Loucy (cell line): Measurements from ENCODE around the gene PLD5.

Source experiments
- H2AFZ ChIP-seq: fragments of 200-600 bp; sonication (generic); 2 replicates; pipeline ENCODE4 v1.6.0; 2016; ENCODE audit warnings: antibody characterized with exemption, mild to moderate bottlenecking, low read length, moderate library complexity
- H3F3A ChIP-seq: fragments of 200-600 bp; 2 replicates; pipeline ENCODE4 v1.6.0; 2016; ENCODE audit warnings: antibody characterized with exemption, low read depth, mild to moderate bottlenecking
- H3K27me3 ChIP-seq: fragments of 200-600 bp; sonication (generic); 2 replicates; pipeline ENCODE4 v1.6.1; 2014; ENCODE audit warnings: low read length, mild to moderate bottlenecking; ENCODE audit not compliant: insufficient read depth, poor library complexity, severe bottlenecking
- H3K36me3 ChIP-seq: fragments of 200-600 bp; sonication (generic); 2 replicates; pipeline ENCODE4 v1.6.1; 2016; ENCODE audit warnings: low read length; ENCODE audit not compliant: insufficient read depth
- H3K4me1 ChIP-seq: fragments of 200-600 bp; sonication (generic); 2 replicates; pipeline ENCODE4 v1.5.1; 2014; ENCODE audit warnings: low read length, mild to moderate bottlenecking; ENCODE audit not compliant: insufficient read depth, poor library complexity, severe bottlenecking
- H3K4me2 ChIP-seq: fragments of 200-600 bp; sonication (generic); 2 replicates; pipeline ENCODE4 v1.6.0; 2014; ENCODE audit warnings: antibody characterized with exemption, low read length, low read depth, mild to moderate bottlenecking; ENCODE audit not compliant: poor library complexity, severe bottlenecking
- H3K4me3 ChIP-seq: fragments of 200-600 bp; sonication (generic); 2 replicates; pipeline ENCODE4 v1.5.1; 2014; ENCODE audit warnings: low read length, mild to moderate bottlenecking, mixed read lengths; ENCODE audit not compliant: poor library complexity, severe bottlenecking
- H3K79me2 ChIP-seq: fragments of 200-600 bp; sonication (generic); 2 replicates; pipeline ENCODE4 v1.6.1; 2014; ENCODE audit warnings: low read length; ENCODE audit not compliant: insufficient read depth
- H3K9ac ChIP-seq: fragments of 200-600 bp; sonication (generic); 2 replicates; pipeline ENCODE4 v1.6.0; 2014; ENCODE audit warnings: mild to moderate bottlenecking, low read depth, low read length, moderate library complexity; ENCODE audit not compliant: poor library complexity, severe bottlenecking
- H3K9me2 ChIP-seq: fragments of 200-600 bp; sonication (generic); replicated peaks from 2 replicates; pipeline ENCODE4 v1.6.1; 2016; ENCODE audit warnings: low read depth, low read length, mixed read lengths
- H3K9me3 ChIP-seq: fragments of 200-600 bp; sonication (generic); 2 replicates; pipeline ENCODE4 v1.6.1; 2014; ENCODE audit warnings: mild to moderate bottlenecking, antibody characterized with exemption, low read length, low read depth; ENCODE audit not compliant: insufficient read depth
- H4K20me1 ChIP-seq: fragments of 200-600 bp; sonication (generic); 2 replicates; pipeline ENCODE4 v1.6.0; 2014; ENCODE audit warnings: antibody characterized with exemption, low read length, mild to moderate bottlenecking; ENCODE audit not compliant: insufficient read depth, poor library complexity, severe bottlenecking
- EZH2phosphoT487 ChIP-seq: fragments of 200-600 bp; IDR thresholded peaks from 2 replicates; pipeline ENCODE4 v1.6.1; 2018; ENCODE audit warnings: antibody characterized with exemption, mild to moderate bottlenecking, moderate library complexity, borderline replicate concordance
- TF ChIP-seq, protein P1 (sequence below): fragments of 200-600 bp; sonication (generic); conservative IDR thresholded peaks from 2 replicates; pipeline ENCODE4 v1.5.1; 2014; ENCODE audit warnings: mild to moderate bottlenecking, antibody characterized with exemption, low read length

The PLD5 gene

DNA sequence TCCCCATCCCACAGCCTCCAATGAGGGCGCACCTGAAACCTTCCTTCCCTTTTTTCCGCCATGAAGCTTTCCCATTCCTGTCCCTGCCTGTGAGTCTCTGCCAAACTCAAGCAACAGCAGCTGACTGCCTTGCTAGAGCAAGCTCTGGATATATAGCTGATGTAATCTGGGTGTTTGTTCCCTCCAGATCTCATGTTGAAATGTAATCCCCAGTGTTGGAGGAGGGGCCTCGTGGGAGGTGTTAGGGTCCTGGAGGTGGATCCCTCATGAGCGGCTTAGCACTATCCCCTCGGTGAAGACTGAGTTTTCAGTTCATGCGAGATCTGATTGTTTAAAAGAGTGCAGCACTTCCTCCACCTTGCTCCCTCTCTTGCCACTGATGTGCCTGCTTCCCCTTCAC is 321.2 kb downstream of the PLD5 start:
- H2AFZ ChIP-seq, result no peak overlapping the region
- no peaks in the 10 kb centered on the region for H3F3A ChIP-seq
- no peaks in the 10 kb centered on the region for H3K36me3 ChIP-seq
- H3K9me2 ChIP-seq, result no peaks in the 10 kb centered on the region
- TF ChIP-seq, protein P1, sequence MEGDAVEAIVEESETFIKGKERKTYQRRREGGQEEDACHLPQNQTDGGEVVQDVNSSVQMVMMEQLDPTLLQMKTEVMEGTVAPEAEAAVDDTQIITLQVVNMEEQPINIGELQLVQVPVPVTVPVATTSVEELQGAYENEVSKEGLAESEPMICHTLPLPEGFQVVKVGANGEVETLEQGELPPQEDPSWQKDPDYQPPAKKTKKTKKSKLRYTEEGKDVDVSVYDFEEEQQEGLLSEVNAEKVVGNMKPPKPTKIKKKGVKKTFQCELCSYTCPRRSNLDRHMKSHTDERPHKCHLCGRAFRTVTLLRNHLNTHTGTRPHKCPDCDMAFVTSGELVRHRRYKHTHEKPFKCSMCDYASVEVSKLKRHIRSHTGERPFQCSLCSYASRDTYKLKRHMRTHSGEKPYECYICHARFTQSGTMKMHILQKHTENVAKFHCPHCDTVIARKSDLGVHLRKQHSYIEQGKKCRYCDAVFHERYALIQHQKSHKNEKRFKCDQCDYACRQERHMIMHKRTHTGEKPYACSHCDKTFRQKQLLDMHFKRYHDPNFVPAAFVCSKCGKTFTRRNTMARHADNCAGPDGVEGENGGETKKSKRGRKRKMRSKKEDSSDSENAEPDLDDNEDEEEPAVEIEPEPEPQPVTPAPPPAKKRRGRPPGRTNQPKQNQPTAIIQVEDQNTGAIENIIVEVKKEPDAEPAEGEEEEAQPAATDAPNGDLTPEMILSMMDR, result no peak
- no peak for TF ChIP-seq EZH2phosphoT487
- H3K9me3 ChIP-seq, result no peaks in the 10 kb centered on the region
- H4K20me1 ChIP-seq, result no peaks in the 10 kb centered on the region
- H3K9ac ChIP-seq, result no peak overlapping the region
- H3K4me3 ChIP-seq, result no peak overlapping the region
- H3K79me2 ChIP-seq, result no peaks in the 10 kb centered on the region
- no peaks in the 10 kb centered on the region for H3K27me3 ChIP-seq
- H3K4me2 ChIP-seq, result no peak overlapping the region
- no peaks in the 10 kb centered on the region for H3K4me1 ChIP-seq

DNA sequence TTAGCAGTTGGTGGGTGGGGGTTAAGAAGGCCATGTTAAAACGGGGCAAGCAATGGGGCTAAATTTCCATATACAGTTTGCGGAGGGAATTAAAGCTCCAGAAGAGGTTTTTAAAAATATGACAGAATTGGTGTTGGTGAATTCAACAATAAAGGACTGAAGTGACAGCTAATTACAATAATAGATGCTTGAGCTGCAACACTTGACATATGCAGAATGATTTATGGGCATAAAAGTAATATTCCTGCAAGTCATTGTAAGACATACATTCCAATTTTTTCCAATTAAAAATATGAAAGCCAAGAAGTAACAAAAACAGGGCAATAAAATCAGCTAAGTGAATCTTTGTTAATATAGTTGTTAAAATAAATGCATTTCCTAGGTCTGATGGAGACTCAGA is 323.4 kb downstream of the PLD5 start:
- Histone ChIP-seq H3K9ac (no peak overlapping the region), H3K27me3 (no peaks in the 10 kb centered on the region), H3K9me3 (no peaks in the 10 kb centered on the region), H3K36me3 (no peaks in the 10 kb centered on the region), H3K4me2 (no peak overlapping the region), H4K20me1 (no peaks in the 10 kb centered on the region), H3K4me3 (no peak overlapping the region), H3F3A (no peaks in the 10 kb centered on the region), H3K79me2 (no peaks in the 10 kb centered on the region), H3K9me2 (no peaks in the 10 kb centered on the region), H2AFZ (no peak overlapping the region), H3K4me1 (no peaks in the 10 kb centered on the region)
- TF ChIP-seq EZH2phosphoT487, result no peak
- TF ChIP-seq, protein P1, result no peak

DNA sequence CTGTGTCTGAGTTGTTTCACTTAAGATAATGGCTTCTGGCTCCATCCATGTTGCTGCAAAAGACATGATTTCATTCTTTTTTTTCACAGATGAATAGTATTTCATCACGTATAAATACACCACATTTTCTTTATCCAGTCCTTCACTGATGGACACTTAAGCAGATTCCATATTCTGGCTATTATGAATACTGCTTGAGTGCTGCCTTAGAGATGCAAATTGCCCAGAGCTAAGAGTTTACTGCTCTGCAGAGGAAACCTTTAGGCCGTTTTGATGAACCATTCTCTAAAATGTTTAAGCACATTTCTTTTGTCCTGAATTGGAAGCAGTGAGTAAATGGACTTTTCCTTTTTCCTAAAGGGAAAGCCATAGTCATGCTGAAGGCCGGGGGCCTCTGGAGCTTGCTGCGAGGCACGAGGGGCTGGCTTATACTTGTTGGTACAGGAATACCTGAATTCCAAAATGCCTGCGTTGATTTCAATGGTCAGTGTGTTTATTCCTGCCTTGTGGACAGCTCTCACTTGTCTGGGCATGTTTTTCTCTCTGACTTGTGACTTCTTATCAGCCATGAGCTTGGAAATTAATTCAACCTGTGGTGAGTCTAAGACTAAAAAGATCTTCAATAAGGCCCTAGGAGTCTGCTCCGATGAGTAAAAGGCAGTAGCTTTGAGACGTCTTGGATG is 324.6 kb downstream of the PLD5 start:
- Histone ChIP-seq H3K9me3 (no peaks in the 10 kb centered on the region), H4K20me1 (no peaks in the 10 kb centered on the region), H3K36me3 (no peaks in the 10 kb centered on the region), H3F3A (no peaks in the 10 kb centered on the region), H2AFZ (no peak overlapping the region), H3K27me3 (no peaks in the 10 kb centered on the region), H3K4me2 (no peak overlapping the region), H3K4me1 (no peaks in the 10 kb centered on the region), H3K9ac (no peak overlapping the region), H3K79me2 (no peaks in the 10 kb centered on the region), H3K9me2 (no peaks in the 10 kb centered on the region), H3K4me3 (no peak overlapping the region)
- TF ChIP-seq, protein P1, result no peak
- TF ChIP-seq EZH2phosphoT487, result no peak
